Fibroblast of lung (primary cell): ENCODE data around the gene ATP9B. TPM values are rescaled to one million over a fixed set of nuclear protein-coding genes. Genes with fewer than 3 reads are reported as not detected.

Experiments used
- DNase-seq, 2 donors: peaks; one replicate each; pipeline versions ENCODE4 v3.0.0 to v3.0.0-alpha.2; 2010; ENCODE audit warnings: low read depth in 2 of 2
- H2AFZ ChIP-seq: 2 replicates; pipeline ENCODE4 v1.5.1; 2012; ENCODE audit warnings: low read length, control low read depth, inconsistent platforms
- H3K27ac ChIP-seq: 2 replicates; pipeline ENCODE4 v1.5.1; 2011; ENCODE audit warnings: low read length, control low read depth; ENCODE audit not compliant: insufficient read depth
- H3K27me3 ChIP-seq: 2 replicates; pipeline ENCODE4 v1.5.1; 2011; ENCODE audit warnings: mild to moderate bottlenecking, low read length; ENCODE audit not compliant: control insufficient read depth, insufficient read depth
- H3K36me3 ChIP-seq: 2 replicates; pipeline ENCODE4 v1.5.1; 2011; ENCODE audit warnings: low read length; ENCODE audit not compliant: control insufficient read depth, insufficient read depth
- H3K4me1 ChIP-seq: 2 replicates; pipeline ENCODE4 v1.5.1; 2011; ENCODE audit warnings: low read length; ENCODE audit not compliant: control insufficient read depth, insufficient read depth; ENCODE audit errors: extremely low read depth
- H3K4me2 ChIP-seq: 2 replicates; pipeline ENCODE4 v1.5.1; 2011; ENCODE audit warnings: low read length, control low read depth; ENCODE audit not compliant: insufficient read depth; ENCODE audit errors: extremely low read depth
- H3K4me3 ChIP-seq, 4 experiments: fragments of 200-600 bp in 1 of 4; sonication (generic) in 1 of 4; replicated peaks in 1 of 4; 2 replicates each; pipeline ENCODE4 v1.5.1; 2011 to 2016; ENCODE audit warnings: low read length in 4 of 4, low read depth in 3 of 4, mild to moderate bottlenecking in 3 of 4, control low read depth in 2 of 4, inconsistent platforms in 1 of 4, mixed read lengths in 1 of 4; ENCODE audit not compliant: insufficient read depth in 1 of 4; ENCODE audit errors: control extremely low read depth in 1 of 4
- H3K79me2 ChIP-seq: 2 replicates; pipeline ENCODE4 v1.5.1; 2012; ENCODE audit warnings: mild to moderate bottlenecking, low read length, inconsistent platforms; ENCODE audit not compliant: control insufficient read depth, insufficient read depth
- H3K9ac ChIP-seq: 2 replicates; pipeline ENCODE4 v1.5.1; 2011; ENCODE audit warnings: mild to moderate bottlenecking, low read length, control low read depth; ENCODE audit not compliant: insufficient read depth
- H3K9me3 ChIP-seq: 2 replicates; pipeline ENCODE4 v1.5.1; 2012; ENCODE audit warnings: low read depth, low read length; ENCODE audit not compliant: control insufficient read depth, insufficient read depth
- H4K20me1 ChIP-seq: 2 replicates; pipeline ENCODE4 v1.5.1; 2011; ENCODE audit warnings: low read length; ENCODE audit not compliant: control insufficient read depth, insufficient read depth; ENCODE audit errors: extremely low read depth
- CTCF ChIP-seq, 2 donors: IDR thresholded peaks in 1 of 2; conservative IDR thresholded peaks in 1 of 2; 1 replicate in 1 of 2; 2 replicates in 1 of 2; pipeline ENCODE4 v1.5.1; 2011 to 2012; ENCODE audit warnings: low read length in 2 of 2, control low read depth in 1 of 2, inconsistent platforms in 1 of 2, low read depth in 1 of 2, mild to moderate bottlenecking in 1 of 2
- EZH2 ChIP-seq: IDR thresholded peaks from 2 replicates; pipeline ENCODE4 v1.5.1; 2012; ENCODE audit warnings: low read length, control low read depth, mild to moderate bottlenecking; ENCODE audit errors: missing control alignments
- polyA plus RNA-seq, 2 donors: library from polyadenylated mRNA; depleted of rRNA in 1 of 2; stranded (reverse) in 1 of 2; unstranded in 1 of 2; fragments of >200 nt; gene quantifications; 2 replicates each; pipeline ENCODE4 v1.2.1, GENCODE V29; 2011 to 2012; ENCODE audit warnings: missing spikeins in 1 of 2
- total RNA-seq: library from RNA; depleted of rRNA; stranded (reverse); fragments of >200 nt; gene quantifications from 2 replicates; pipeline ENCODE4 v1.2.1, GENCODE V29; 2014

ATP9B gene
- total and polyA plus RNA-seq, 2 donors (not counting 1 experiment from before 2014, with no cell fraction given), result 11.2 to 27.7 TPM

- H3K9ac ChIP-seq, result no peak overlapping the region
Measured at GRCh38 chr18:79093986-79094385, 24.8 kb downstream of the ATP9B start.

GRCh38 chr18:79095216-79095615 lies 26.0 kb downstream of the ATP9B start:
- Histone ChIP-seq H3K27me3 (no peaks in the 10 kb centered on the region), H3K4me1 (no peaks in the 10 kb centered on the region), H3K9ac (no peak overlapping the region), H3K4me3 (no peak overlapping the region), H3K9me3 (no peaks in the 10 kb centered on the region), H3K36me3 (no peaks in the 10 kb centered on the region), H3K27ac (no peak overlapping the region), H2AFZ (no peak overlapping the region), H3K4me2 (no peak overlapping the region), H3K79me2 (peaks cover 5% of the 10 kb centered on the region), H4K20me1 (no peaks in the 10 kb centered on the region)
- TF ChIP-seq CTCF (conservative IDR thresholded peaks at IDR 0.05 in 1 of 2, IDR thresholded peaks at IDR 0.05 in 1 of 2; ENCODE audit: low read depth in 1 of 2, low read length in 2 of 2) (no peak), EZH2 (no peak)
- DNase-seq, result no peak

More at GRCh38 chr18:79093986-79094385, 24.8 kb downstream of the ATP9B start:
- Histone ChIP-seq H3K36me3 (no peaks in the 10 kb centered on the region), H3K4me2 (no peak overlapping the region), H2AFZ (no peak overlapping the region), H3K9me3 (no peaks in the 10 kb centered on the region), H3K27me3 (no peaks in the 10 kb centered on the region), H3K79me2 (peaks cover 7% of the 10 kb centered on the region), H4K20me1 (no peaks in the 10 kb centered on the region), H3K27ac (no peak overlapping the region), H3K4me1 (no peaks in the 10 kb centered on the region), H3K4me3 (no peak overlapping the region)
- TF ChIP-seq CTCF (conservative IDR thresholded peaks at IDR 0.05 in 1 of 2, IDR thresholded peaks at IDR 0.05 in 1 of 2; ENCODE audit: low read depth in 1 of 2, low read length in 2 of 2) (no peak), EZH2 (no peak)
- no peak for DNase-seq

- no peaks in the 10 kb centered on the region for H3K9me3 ChIP-seq
- no peak overlapping the region for H3K9ac ChIP-seq
- H3K4me3 ChIP-seq, result no peak overlapping the region
- H2AFZ ChIP-seq, result no peak overlapping the region
- no peaks in the 10 kb centered on the region for H4K20me1 ChIP-seq
- no peak overlapping the region for H3K27ac ChIP-seq
- DNase-seq, result no peak
- H3K36me3 ChIP-seq, result no peaks in the 10 kb centered on the region
- H3K4me1 ChIP-seq, result no peaks in the 10 kb centered on the region
- TF ChIP-seq CTCF (conservative IDR thresholded peaks at IDR 0.05 in 1 of 2, IDR thresholded peaks at IDR 0.05 in 1 of 2; ENCODE audit: low read depth in 1 of 2, low read length in 2 of 2), result no peak
- TF ChIP-seq EZH2, result no peak
- H3K27me3 ChIP-seq, result no peaks in the 10 kb centered on the region
- no peak overlapping the region for H3K4me2 ChIP-seq
- no peaks in the 10 kb centered on the region for H3K79me2 ChIP-seq
Measured at GRCh38 chr18:79100944-79101343, 31.8 kb downstream of the ATP9B start.
